DMS79 (cell line): ENCODE results near the gene WRAP73.
A peak's percentile ranks its signal among the peaks of the same experiment; 100 is the strongest.

Experiments
- DNase-seq: peaks from one replicate; lab custom pipeline; 2025; lab: John Stamatoyannopoulos, UW

The WRAP73 gene

GRCh38 chr1:3668585-3669300 is 18.8 kb upstream of the WRAP73 start:
- peak; percentile 87 for DNase-seq

GRCh38 chr1:3668148-3668547 is 18.2 kb upstream of the WRAP73 start:
- no peak for DNase-seq

GRCh38 chr1:3664700-3665375 is 14.9 kb upstream of the WRAP73 start:
- peak; percentile 66 for DNase-seq

- peak; percentile 25 for DNase-seq
Measured at GRCh38 chr1:3663999-3664699, 14.2 kb upstream of the WRAP73 start.

- DNase-seq, result no peak
Measured at GRCh38 chr1:3662080-3662671, 12.3 kb upstream of the WRAP73 start.

- DNase-seq, result no peak
Measured at GRCh38 chr1:3661631-3662030, 11.7 kb upstream of the WRAP73 start.

GRCh38 chr1:3660704-3661103 is 10.8 kb upstream of the WRAP73 start:
- DNase-seq, result no peak

GRCh38 chr1:3659093-3659492 is 9.2 kb upstream of the WRAP73 start:
- DNase-seq, result no peak

GRCh38 chr1:3658231-3658615 is 8.3 kb upstream of the WRAP73 start:
- DNase-seq, result no peak

GRCh38 chr1:3657578-3658230 is 7.8 kb upstream of the WRAP73 start:
- no peak for DNase-seq

- DNase-seq, result no peak
Measured at GRCh38 chr1:3657096-3657475, 7.2 kb upstream of the WRAP73 start.

- DNase-seq, result no peak
Measured at GRCh38 chr1:3656450-3657095, 6.7 kb upstream of the WRAP73 start.

- no peak for DNase-seq
Measured at GRCh38 chr1:3654549-3655281, 4.8 kb upstream of the WRAP73 start.

GRCh38 chr1:3653286-3653618 is 3.3 kb upstream of the WRAP73 start:
- DNase-seq, result peak; percentile 21

- DNase-seq, result peak; percentile 10
Measured at GRCh38 chr1:3652548-3653285, 2.8 kb upstream of the WRAP73 start.

- peak; percentile 38 for DNase-seq
Measured at GRCh38 chr1:3651930-3652547, 2.1 kb upstream of the WRAP73 start, which contains the start of gene TP73. Gene TP73 (plus strand): TSS chr1:3652516. CDS start chr1:3682366, 29,850 bp downstream.

GRCh38 chr1:3651026-3651929 is 1.4 kb upstream of the WRAP73 start:
- no peak for DNase-seq

- no peak for DNase-seq
Measured at GRCh38 chr1:3650248-3651025, 534 bp upstream of the WRAP73 start.
